ENCODE measurements around the gene DSCAML1.
"Not testable (repeated sequence)": the region's sequence is repeated elsewhere in the genome, so short reads cannot be mapped to it uniquely, and the experiment has no call there.

The DSCAML1 gene

DNA sequence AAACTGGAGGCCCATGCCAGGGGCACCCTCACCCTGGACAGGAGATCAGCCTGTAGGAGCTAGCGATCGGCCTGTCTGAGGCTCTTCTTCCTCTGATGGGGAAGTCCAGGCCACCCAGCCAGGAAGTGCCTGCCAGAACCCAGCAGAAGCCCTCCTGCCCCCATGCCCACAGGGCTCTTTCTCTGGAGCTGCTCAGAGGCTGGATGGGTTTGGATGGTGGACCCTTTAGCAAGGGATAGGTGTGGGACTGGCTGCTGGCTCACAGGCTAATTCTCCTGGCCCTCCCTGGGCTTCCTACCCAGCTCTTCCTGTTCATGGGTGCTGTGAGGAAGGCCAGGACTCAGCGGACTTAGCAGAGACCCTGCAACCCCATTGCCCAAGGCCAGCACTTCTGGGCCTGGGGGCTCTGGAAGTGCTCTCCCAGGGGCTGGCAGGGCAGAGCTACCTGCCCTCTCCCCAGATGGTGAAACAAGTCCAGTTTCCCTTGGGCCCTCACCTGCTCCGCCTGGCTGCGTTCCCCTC is 19.9 kb upstream of the DSCAML1 start:
- ChIA-PET CTCF (interaction anchor here (0.7 to 11.7 kb wide), 24 partner anchors 10 to 579 kb away, joined by 3 to 316 read pairs (median 9); no protein-coding TSS in a partner anchor), POLR2A (no interaction called here)
- TF ChIP-seq CTCF (IDR thresholded peaks at IDR 0.05; ENCODE audit: insufficient read depth, low read length, missing control alignments): no peak
- DNase-seq (ENCODE audit: low read depth, low spot score): no peak
- no peak overlapping the region for H3K4me3 ChIP-seq (ENCODE audit: low read depth, low read length)

DNA sequence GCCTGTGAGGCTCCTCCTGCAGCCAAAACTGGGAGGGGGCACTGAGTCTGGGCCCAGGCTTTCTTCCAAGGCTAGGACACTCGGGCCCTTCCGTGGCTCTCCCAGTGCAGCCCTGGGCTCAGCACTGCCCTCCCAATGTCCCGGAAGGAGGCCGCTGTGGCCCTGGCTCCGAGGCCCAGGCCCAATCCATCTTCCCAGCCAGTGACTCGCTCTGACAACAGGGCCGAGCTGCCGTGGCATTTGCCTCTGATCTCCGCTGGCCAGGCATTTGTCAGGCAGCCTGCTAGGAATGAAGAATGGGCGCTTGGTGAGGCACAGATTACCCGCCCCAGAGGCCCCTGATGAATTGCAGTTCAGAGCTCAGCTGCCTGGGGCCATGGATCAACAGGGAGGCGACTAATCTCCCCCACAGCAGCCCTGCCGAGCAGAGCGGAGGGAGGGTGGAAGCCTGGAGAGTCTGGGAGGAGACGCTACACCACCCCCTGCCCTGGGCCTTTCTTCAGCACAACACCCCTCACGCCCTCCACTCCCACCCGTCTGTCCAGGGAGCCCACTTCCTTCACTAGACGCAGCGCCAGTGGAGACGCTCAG is 19.2 kb upstream of the DSCAML1 start:
- POLR2A ChIA-PET: no interaction called here
- no peak for DNase-seq (ENCODE audit: low read depth, low spot score)
- CTCF ChIA-PET: interaction anchor here (1.1 to 11.7 kb wide), 17 partner anchors 8 to 578 kb away, joined by 3 to 316 read pairs (median 16); partner anchors contain the start of gene FXYD2
- H3K4me3 ChIP-seq (ENCODE audit: low read depth, low read length): no peak overlapping the region
- TF ChIP-seq CTCF (IDR thresholded peaks at IDR 0.05; ENCODE audit: insufficient read depth, low read length, missing control alignments): no peak

GRCh38 chr11:117815262-117815803 is 18.3 kb upstream of the DSCAML1 start:
- ChIA-PET CTCF (interaction anchor here (1.1 to 11.7 kb wide), 9 partner anchors 9 to 487 kb away, joined by 3 to 316 read pairs (median 16); partner anchors contain the start of gene FXYD2), POLR2A (no interaction called here)
- no peak for TF ChIP-seq CTCF (IDR thresholded peaks at IDR 0.05; ENCODE audit: insufficient read depth, low read length, missing control alignments)
- no peak overlapping the region for H3K4me3 ChIP-seq (ENCODE audit: low read depth, low read length)
- DNase-seq (ENCODE audit: low read depth, low spot score): no peak

- ChIA-PET POLR2A (no interaction called here), CTCF (interaction anchor here (1.1 to 11.7 kb wide), 5 partner anchors 8 to 389 kb away, joined by 3 to 316 read pairs (median 151); partner anchors contain the start of gene FXYD2)
- no peak for DNase-seq (ENCODE audit: low read depth, low spot score)
- no peak for TF ChIP-seq CTCF (IDR thresholded peaks at IDR 0.05; ENCODE audit: insufficient read depth, low read length, missing control alignments)
- H3K4me3 ChIP-seq (ENCODE audit: low read depth, low read length): no peak overlapping the region
Observed at GRCh38 chr11:117814766-117815261, 17.8 kb upstream of the DSCAML1 start.

GRCh38 chr11:117814204-117814765 is 17.3 kb upstream of the DSCAML1 start:
- DNase-seq (ENCODE audit: low read depth, low spot score): no peak
- ChIA-PET POLR2A (no interaction called here), CTCF (interaction anchor here (6.4 to 11.2 kb wide), 2 partner anchors 131 to 389 kb away, joined by 151 to 243 read pairs; no protein-coding TSS in a partner anchor)
- no peak overlapping the region for H3K4me3 ChIP-seq (ENCODE audit: low read depth, low read length)
- no peak for TF ChIP-seq CTCF (IDR thresholded peaks at IDR 0.05; ENCODE audit: insufficient read depth, low read length, missing control alignments)

DNA sequence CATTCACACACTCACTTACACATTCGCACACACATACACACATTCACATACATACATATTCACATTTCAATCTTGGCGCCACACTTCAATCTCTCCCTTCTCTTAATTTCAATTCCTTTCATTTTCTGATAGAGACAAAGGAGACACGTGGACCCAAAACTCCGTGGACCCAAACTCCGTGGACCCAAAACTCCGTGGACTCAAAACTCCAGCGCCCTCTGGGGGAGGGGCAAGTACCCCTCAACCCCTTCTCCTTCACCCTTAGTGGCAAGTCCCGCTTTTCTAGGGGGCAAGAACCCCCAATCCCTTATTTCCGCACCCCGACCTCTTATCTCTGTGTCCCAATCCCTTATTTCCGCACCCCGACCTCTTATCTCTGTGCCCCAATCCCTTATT is 13.0 kb upstream of the DSCAML1 start:
- CTCF ChIA-PET: interaction anchor here (2.0 to 9.8 kb wide), 3 partner anchors 8 to 137 kb away, joined by 6 to 316 read pairs (median 144); partner anchors contain the start of gene FXYD2
- DNase-seq (ENCODE audit: low read depth, low spot score); POLR2A ChIA-PET; H3K4me3 ChIP-seq (ENCODE audit: low read depth, low read length): not testable (repeated sequence)
